Stimulated activated CD8-positive, alpha-beta memory T cell treated with anti-CD3 and anti-CD28 coated beads, Interleukin-4, amount 100 ng/mL, for 4 hours (primary cell): ENCODE data around the gene SUSD4.
"Not testable (repeated sequence)": the region's sequence is repeated elsewhere in the genome, so short reads cannot be mapped to it uniquely, and the experiment has no call there.

ENCODE experiments used
- DNase-seq, 2 donors: peaks; one replicate each; pipeline ENCODE4 v3.0.0-alpha.2; 2020; ENCODE audit warnings: low read depth in 2 of 2, low spot score in 1 of 2

The SUSD4 gene

DNA sequence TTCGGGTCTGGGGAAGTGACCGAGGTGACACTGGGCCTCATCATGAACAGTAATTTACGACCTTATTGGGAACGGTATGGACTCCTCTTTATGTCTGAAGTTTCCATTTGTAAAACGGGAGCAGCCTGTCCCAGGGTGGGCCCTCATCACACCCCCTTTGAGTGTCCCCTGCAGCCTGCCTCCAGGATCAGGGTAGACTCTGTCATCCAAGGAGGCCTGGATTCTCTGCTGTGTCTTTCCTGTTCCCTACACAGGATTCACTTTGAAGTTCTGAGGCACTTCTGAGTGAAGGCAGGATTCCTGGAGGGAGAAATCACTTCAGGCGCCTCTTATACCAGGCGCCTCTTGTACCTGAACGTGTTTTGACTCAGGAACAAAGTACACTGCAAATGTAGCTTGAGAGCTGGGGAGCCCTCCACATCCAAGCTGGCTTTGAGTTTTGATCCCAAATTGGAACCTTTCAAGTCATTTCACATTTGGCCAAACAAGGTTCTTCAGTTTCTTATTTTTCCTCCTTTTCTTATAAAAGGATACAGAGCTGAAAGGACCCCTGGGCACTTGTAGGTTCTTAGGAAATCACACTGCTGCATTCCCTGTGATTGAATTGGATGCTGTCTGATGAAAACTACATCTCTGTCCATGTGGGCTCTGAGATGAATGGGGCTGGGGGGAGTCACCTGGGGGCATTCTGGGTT is 106.0 kb downstream of the SUSD4 start:
- no peak for DNase-seq

- DNase-seq, result no peak
Measured at GRCh38 chr1:223256034-223256433, 107.9 kb downstream of the SUSD4 start.

GRCh38 chr1:223253916-223254315 is 110.1 kb downstream of the SUSD4 start:
- no peak for DNase-seq

- DNase-seq, result not testable (repeated sequence)
Measured at GRCh38 chr1:223251387-223251786, 112.6 kb downstream of the SUSD4 start.

DNA sequence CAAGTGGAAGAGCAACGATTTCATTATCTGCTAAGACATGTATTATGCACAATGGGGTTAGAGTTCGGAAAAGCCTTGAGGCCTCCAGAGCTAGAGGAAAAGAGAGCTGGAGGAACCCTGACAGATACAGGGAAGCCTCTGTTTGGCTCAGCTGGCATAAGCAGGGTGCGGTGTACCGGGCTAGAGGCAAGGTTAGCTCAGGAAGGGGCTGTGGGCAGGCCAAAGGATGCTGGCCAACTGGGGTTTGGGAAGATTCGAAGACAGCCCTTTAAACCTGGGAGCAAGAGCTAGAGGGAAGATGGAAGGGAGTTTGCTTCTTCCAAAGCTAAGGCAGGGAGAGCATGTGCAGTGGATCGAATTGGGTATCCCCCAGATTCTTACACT is 113.4 kb downstream of the SUSD4 start:
- no peak for DNase-seq

DNA sequence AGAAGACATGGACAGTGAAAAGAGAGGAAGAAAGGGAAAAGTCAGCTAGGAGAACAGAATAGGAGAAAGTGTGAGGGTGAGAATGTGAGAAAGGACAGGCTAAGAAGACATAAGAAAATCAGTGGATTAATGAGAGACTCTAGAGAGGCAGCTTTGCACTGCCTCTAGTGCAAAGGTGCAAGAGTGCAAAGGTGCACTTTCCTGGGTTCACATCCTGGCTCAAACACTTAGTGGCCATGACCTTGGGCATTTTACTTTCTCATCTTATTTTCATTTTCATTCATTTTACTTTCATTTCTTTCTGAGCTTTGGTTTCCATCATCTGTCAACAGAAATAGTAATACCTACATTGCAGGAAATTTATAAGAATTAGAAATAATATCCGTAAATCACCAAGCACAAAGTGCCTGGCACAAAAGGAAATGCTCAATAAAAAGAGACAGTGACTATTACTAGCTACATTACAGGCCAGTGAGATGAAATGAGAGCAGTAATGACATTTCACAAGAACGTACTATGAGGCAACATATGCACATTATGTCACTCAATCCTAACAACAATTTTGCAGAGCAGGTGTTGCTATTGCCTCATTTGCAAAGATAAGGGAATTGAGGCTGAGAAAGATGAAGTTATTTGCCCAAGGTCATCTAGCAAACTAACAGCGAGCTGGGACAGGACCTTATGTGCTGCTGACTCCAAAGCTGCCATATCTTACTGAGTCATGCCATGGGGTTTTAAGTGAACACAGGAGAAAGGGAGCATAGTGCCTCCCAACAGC is 113.9 kb downstream of the SUSD4 start:
- no peak for DNase-seq

DNA sequence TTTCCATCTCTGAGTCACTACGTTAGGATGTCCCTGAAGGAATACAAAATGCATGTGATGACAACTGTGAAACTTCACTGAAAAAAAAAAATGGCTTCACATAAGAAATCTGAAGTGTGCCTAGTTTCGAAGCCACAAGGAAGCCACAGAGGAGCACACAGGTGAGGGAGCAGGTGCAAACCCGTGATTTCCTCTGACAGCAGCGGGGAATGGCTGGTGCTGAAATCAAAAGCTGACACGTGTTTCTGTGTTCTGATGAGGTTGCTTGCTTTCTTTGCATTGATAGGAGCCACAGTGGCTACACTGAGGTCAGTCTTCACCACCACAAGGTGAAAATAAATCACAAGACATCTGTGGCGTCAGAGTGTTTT is 115.2 kb downstream of the SUSD4 start:
- no peak for DNase-seq

GRCh38 chr1:223248001-223248769 is 115.8 kb downstream of the SUSD4 start:
- DNase-seq, result no peak

DNA sequence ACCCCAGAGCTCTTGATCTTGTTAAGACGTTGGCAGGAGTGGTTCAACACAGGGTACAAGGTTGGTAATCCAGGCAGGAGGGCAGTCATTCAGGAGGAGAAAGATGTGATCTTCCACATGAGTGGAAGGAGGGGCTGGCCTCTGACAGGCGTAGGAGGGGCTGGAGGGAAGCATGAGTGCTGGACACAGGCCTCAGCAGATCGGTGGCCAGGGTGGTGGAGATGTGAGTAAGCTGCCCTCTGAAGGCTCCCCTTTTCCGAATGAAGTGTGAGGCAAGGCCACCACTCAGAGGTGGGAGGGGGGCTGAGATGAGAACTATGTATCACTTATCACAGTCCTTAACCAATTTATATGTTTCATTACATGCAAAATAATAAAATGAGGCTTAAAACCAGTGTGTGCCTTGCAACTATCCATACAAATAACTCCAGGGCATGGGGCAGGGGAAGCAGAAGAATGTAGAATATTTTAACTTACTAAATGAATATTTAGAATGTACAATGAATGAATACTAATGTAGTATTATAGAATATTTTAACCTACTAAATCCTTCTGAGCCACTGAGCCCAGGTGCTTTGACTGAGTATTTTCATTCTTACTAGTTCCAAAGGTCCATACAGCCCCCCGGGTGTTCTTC is 117.4 kb downstream of the SUSD4 start:
- DNase-seq, result no peak

- DNase-seq, result no peak
Measured at GRCh38 chr1:223245983-223246382, 118.0 kb downstream of the SUSD4 start.

GRCh38 chr1:223245411-223245810 is 118.6 kb downstream of the SUSD4 start:
- no peak for DNase-seq

- DNase-seq, result no peak
Measured at GRCh38 chr1:223244366-223245103, 119.4 kb downstream of the SUSD4 start.

- DNase-seq, result no peak
Measured at GRCh38 chr1:223243441-223244050, 120.4 kb downstream of the SUSD4 start.

DNA sequence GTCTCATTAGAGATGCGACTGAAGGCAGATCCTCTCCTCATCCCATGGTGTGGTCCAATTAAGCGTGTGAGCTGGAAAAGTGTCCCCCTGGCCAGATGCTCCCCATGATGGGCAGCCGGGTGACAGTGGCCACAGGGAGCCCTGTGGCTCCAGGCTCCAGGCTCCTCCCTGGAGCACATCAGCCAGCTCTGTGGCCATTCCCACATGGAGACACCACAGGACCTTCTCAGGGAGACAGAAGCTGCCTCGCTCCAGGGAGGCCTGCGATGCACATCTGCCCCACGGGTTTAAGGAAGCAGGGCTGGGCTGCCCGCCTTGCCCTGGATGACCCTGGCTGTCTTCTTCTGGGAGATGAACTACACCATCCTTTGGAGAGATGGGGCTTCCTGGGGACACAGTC is 121.0 kb downstream of the SUSD4 start:
- no peak for DNase-seq

DNA sequence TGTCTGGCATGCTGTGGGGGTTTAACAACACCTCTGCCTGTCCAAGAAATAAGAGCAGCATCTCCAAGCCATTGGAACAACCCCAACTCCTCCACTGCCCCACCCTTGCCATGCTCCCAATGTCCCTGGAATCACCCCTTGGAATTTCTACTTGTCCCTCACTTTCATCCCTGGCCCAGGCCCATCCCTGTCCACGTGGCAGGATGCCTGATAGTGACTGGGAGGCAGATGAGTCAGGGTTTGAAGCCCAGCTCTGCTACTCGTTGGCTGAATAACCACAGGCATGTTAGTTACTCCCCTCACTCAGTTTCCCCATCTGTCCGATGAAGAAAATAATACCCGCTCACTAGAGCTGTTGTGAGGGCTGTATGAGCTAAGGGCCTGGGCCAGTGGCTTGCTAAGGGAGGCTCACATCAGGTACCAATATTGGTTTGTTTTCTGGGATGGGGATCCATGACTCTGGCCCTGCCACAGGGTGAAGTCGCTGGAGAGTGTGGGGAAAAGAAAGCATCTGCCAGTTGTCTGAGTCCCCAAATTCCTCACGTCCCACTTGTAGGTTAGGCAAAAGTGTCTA is 121.5 kb downstream of the SUSD4 start:
- no peak for DNase-seq

GRCh38 chr1:223240122-223240521 is 123.9 kb downstream of the SUSD4 start:
- DNase-seq, result no peak

DNA sequence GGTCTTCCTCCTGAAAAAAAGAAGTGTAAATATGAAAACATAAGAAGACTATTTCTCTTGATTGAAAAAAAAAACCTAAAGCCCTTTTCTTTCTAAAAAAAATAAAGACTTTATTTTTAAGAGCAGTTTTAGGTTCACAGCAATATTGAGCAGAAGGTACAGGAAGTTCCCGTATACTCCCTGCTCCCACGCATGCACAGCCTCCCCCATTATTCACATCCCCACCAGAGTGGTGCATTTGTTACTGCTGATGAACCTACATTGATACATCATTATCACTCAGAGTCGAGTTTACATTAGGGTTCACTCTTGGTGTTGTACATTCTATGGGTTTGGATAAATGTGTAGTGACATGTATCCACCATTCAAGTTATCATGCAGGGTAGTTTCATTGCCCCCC is 128.9 kb downstream of the SUSD4 start:
- no peak for DNase-seq

DNA sequence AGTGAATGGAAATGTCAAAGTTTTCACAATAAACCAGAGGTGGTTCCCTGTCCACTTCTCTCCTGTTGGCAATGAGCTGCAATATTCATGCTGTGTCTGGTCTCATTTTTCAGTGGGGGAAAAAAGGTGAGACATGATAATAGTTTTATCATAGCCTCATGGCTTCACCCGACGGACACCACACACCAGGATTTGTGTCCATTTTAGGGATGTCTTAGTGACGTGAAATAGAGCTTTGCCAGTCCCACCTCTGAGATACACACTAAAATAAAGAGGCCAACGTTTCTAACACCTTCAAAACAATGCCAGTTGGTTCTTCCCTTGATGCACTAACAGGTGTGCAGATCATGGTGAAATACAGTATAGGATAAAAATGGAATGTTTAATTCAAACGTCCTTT is 129.4 kb downstream of the SUSD4 start:
- DNase-seq, result no peak

DNA sequence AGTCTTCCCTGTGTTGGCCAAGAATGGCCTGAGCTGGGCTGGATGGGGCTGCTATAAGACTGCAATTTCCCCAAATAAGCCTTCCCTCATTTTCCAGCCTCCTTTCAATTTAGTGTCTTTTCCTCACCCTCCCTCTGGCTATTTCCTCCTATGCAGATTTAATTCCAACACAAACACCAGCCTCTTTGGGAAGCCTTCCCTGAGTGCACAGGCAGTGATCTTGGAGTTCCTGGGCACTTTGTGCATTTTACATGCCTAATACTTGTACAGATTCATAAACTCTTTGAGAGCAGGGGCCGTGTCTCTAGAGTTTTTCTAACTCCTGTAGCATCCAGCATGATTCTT is 129.8 kb downstream of the SUSD4 start:
- DNase-seq, result no peak
